ENCODE measurements around the gene DUSP16. TPM values are rescaled to one million over a fixed set of nuclear protein-coding genes. Genes with fewer than 3 reads are reported as not detected.

Gene DUSP16
- total RNA-seq, 4 donors from 2014 or later = 16.1 to 47.0 (median 40.0) TPM

DNA sequence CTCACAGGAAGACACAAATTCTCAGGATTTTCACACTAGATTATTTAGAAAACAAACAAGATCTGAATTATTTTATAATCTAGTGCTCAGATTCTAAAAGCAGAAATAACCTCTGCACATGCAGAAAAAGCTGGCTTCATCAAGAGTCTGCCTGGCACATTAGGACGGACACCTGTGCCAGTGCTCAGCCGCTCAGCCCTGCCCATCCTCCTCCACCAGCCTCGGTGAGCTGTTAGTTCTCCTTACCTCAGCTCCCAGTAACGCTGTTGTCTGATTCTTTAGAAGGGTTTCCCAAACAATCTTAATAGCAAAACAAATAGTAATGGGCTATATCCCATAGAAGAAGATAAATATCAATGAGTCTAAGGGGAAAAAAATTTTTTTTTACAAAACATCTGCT is 27.7 kb downstream of the DUSP16 start:
- in situ Hi-C loops (cut with MboI; ENCODE audit: low pct_ligation_motif_present in 1 of 4, low pct_unique_long_range_greater_than_20kb in 1 of 4, low sequenced_read_pairs in 3 of 4) (no loop called here), intact Hi-C loops (cut with DNase I; ENCODE audit: low total_unique reads) (no loop called here)
- peaks cover 3 to 70% (median 35%) of the 10 kb centered on the region in 4 donors for H3K4me1 ChIP-seq
- H3K36me3 ChIP-seq = no peaks in the 10 kb centered on the region
- no peak overlapping the region for H3K4me3 ChIP-seq
- no peaks in the 10 kb centered on the region for H3K27me3 ChIP-seq
- no peak for DNase-seq
- peak overlapping the region in 1 of 4 donors; percentile 71 for H3K27ac ChIP-seq
- WGBS, 2 donors (ENCODE audit: low coverage in 1 of 2) = 47 to 61% methylated on average over 4 of the region's 4 CpGs
- no peaks in the 10 kb centered on the region for H3K9me3 ChIP-seq
- TF ChIP-seq, protein P1, sequence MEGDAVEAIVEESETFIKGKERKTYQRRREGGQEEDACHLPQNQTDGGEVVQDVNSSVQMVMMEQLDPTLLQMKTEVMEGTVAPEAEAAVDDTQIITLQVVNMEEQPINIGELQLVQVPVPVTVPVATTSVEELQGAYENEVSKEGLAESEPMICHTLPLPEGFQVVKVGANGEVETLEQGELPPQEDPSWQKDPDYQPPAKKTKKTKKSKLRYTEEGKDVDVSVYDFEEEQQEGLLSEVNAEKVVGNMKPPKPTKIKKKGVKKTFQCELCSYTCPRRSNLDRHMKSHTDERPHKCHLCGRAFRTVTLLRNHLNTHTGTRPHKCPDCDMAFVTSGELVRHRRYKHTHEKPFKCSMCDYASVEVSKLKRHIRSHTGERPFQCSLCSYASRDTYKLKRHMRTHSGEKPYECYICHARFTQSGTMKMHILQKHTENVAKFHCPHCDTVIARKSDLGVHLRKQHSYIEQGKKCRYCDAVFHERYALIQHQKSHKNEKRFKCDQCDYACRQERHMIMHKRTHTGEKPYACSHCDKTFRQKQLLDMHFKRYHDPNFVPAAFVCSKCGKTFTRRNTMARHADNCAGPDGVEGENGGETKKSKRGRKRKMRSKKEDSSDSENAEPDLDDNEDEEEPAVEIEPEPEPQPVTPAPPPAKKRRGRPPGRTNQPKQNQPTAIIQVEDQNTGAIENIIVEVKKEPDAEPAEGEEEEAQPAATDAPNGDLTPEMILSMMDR (IDR thresholded peaks at IDR 0.05) = no peak
- no peak for TF ChIP-seq EP300 (IDR thresholded peaks at IDR 0.05; ENCODE audit: low read depth)
- TF ChIP-seq POLR2A (IDR thresholded peaks at IDR 0.05) = no peak
- no peak for TF ChIP-seq POLR2AphosphoS5 (IDR thresholded peaks at IDR 0.05)

DNA sequence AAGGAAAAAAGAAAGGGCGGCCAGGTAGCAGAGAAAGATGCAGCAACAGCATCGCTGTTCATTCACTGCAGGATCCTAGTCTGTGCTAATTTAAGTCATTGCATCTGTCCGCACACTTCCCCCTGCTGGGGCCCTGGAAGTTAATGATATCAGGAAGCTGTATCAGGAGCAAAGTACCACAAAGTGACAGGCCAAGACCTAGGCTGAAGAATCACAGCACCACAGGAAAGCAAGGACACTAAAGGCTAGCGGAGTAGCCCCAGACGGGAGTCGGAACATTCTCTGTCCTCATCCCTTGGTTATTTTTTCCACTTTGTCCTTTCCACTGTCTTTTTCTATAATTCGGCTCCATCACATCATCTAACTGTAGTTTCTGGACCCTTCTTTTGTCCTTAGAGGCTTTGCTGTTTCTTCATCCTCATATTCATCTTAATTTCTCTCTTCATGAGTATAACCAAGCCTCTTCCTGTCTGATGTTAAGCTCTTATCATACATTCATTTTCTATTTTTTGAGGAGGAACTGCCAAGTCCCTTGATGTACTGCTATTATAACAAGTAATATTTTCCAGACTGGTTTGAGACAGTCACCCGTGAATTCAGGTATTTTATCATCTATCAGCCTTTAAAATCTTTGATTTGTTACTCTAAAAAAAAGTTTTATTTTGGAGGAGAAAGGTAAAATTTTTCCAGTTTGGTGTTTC is 28.3 kb downstream of the DUSP16 start:
- Histone ChIP-seq H3K4me1 (peaks cover 3 to 70% (median 36%) of the 10 kb centered on the region in 4 donors), H3K4me3 (no peak overlapping the region), H3K27ac (peak overlapping the region; percentile 38 to 77 (median 60)), H3K27me3 (no peaks in the 10 kb centered on the region), H3K36me3 (no peaks in the 10 kb centered on the region), H3K9me3 (no peaks in the 10 kb centered on the region)
- WGBS, 2 donors (ENCODE audit: low coverage in 1 of 2) = 71 to 80% methylated on average over 5 to 8 of the region's 8 CpGs
- TF ChIP-seq POLR2AphosphoS5 (IDR thresholded peaks at IDR 0.05) (no peak), POLR2A (IDR thresholded peaks at IDR 0.05) (no peak), EP300 (IDR thresholded peaks at IDR 0.05; ENCODE audit: low read depth) (no peak)
- TF ChIP-seq, protein P1 (IDR thresholded peaks at IDR 0.05) = no peak
- no peak for DNase-seq
- intact Hi-C loops (cut with DNase I; ENCODE audit: low total_unique reads) = no loop called here
- in situ Hi-C loops (cut with MboI; ENCODE audit: low pct_ligation_motif_present in 1 of 4, low pct_unique_long_range_greater_than_20kb in 1 of 4, low sequenced_read_pairs in 3 of 4) = no loop called here

DNA sequence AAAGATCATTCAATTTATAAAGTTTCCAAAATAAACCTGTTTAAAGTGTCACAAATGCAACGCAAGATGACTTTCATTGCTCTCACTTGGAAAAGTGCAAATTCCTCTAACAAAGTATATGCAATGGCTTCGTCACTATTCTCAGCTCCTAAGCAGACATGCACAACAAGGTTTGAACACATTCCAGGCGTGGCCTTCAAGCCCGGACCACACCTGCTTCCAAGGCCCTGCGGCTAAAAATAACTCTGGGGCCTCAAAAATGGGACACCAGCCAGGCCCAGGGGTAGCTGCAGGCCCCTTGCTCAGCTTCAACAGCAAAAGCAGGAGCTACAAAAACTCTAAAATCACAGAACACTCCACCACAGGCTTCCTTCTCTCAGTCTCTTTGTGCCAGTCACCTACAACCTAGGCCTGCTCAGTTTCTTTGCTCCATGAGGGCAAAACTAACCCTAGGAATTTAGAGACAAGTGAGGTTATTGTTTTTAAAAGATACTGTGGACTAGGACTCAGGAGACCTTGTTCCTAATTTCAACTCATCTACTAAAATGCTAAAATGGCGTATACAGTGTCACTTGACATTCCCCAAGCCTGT is 29.3 kb downstream of the DUSP16 start:
- H3K36me3 ChIP-seq = no peaks in the 10 kb centered on the region
- peaks cover 0 to 70% (median 33%) of the 10 kb centered on the region in 4 donors for H3K4me1 ChIP-seq
- peak overlapping the region; percentile 38 to 77 (median 60) for H3K27ac ChIP-seq
- no peaks in the 10 kb centered on the region for H3K27me3 ChIP-seq
- in situ Hi-C loops (cut with MboI; ENCODE audit: low pct_ligation_motif_present in 1 of 4, low pct_unique_long_range_greater_than_20kb in 1 of 4, low sequenced_read_pairs in 3 of 4) = no loop called here
- TF ChIP-seq, protein P1 (IDR thresholded peaks at IDR 0.05) = no peak
- no peak for TF ChIP-seq POLR2A (IDR thresholded peaks at IDR 0.05)
- no peak for TF ChIP-seq EP300 (IDR thresholded peaks at IDR 0.05; ENCODE audit: low read depth)
- TF ChIP-seq POLR2AphosphoS5 (IDR thresholded peaks at IDR 0.05) = no peak
- no peaks in the 10 kb centered on the region for H3K9me3 ChIP-seq
- H3K4me3 ChIP-seq = no peak overlapping the region
- 41 to 44% methylated on average over 6 of the region's 6 CpGs for WGBS, 2 donors (ENCODE audit: low coverage in 1 of 2)
- peak; percentile 60 for DNase-seq
- intact Hi-C loops (cut with DNase I; ENCODE audit: low total_unique reads) = no loop called here

DNA sequence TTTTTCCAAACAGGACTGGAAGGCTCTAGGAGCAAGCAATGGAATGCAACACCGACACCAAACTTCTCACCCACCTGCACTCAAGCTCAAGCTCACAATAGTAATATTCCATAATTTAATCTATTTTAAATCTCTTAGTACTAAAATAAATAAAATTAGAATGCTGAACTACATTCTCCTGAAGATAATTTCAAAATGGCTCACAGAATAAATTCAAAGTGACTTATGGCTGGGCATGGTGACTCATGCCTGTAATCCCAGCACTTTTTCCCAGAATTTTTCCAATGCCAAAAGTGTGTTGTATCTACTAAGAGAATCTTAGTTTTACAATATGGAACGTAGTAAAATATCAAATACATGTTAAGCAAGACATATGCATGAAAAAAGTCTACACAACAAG is 31.5 kb downstream of the DUSP16 start:
- no peak for DNase-seq
- peaks cover 8 to 81% (median 33%) of the 10 kb centered on the region in 4 donors for H3K4me1 ChIP-seq
- H3K27me3 ChIP-seq = no peaks in the 10 kb centered on the region
- TF ChIP-seq POLR2AphosphoS5 (IDR thresholded peaks at IDR 0.05) (no peak), POLR2A (IDR thresholded peaks at IDR 0.05) (no peak), EP300 (IDR thresholded peaks at IDR 0.05; ENCODE audit: low read depth) (no peak)
- TF ChIP-seq, protein P1 (IDR thresholded peaks at IDR 0.05) = no peak
- intact Hi-C loops (cut with DNase I; ENCODE audit: low total_unique reads) = no loop called here
- no peak overlapping the region for H3K27ac ChIP-seq
- WGBS, 2 donors (ENCODE audit: low coverage in 1 of 2) = 83 to 91% methylated on average over 2 of the region's 2 CpGs
- in situ Hi-C loops (cut with MboI; ENCODE audit: low pct_ligation_motif_present in 1 of 4, low pct_unique_long_range_greater_than_20kb in 1 of 4, low sequenced_read_pairs in 3 of 4) = no loop called here
- H3K9me3 ChIP-seq = no peaks in the 10 kb centered on the region
- H3K36me3 ChIP-seq = no peaks in the 10 kb centered on the region
- no peak overlapping the region for H3K4me3 ChIP-seq

Data from transverse colon (tissue), 4 donors.